T47D (cell line): Measurements from ENCODE around the gene STOM.
"Not testable (repeated sequence)": the region's sequence is repeated elsewhere in the genome, so short reads cannot be mapped to it uniquely, and the experiment has no call there.

Source experiments
- DNase-seq, 2 experiments: peaks; one replicate each; pipeline versions ENCODE4 v3.0.0 to v3.0.0-alpha.2; 2011 to 2012; ENCODE audit warnings: low read depth in 1 of 2, low spot score in 1 of 2
- JUND ChIP-seq: IDR thresholded peaks from 2 replicates; pipeline ENCODE4 v1.6.1; 2012; ENCODE audit warnings: low read depth
- in situ Hi-C: cut with HindIII; loops from 2 replicates; pipeline ENCODE4 v1.10.0; 2016; ENCODE audit warnings: low sequenced_read_pairs, low pct_unique_long_range_greater_than_20kb

STOM gene

GRCh38 chr9:121296213-121297127, 73.6 kb downstream of the STOM start:
- no peak for DNase-seq
- TF ChIP-seq JUND, result no peak
- in situ Hi-C loops, result no loop called here

GRCh38 chr9:121295662-121296191, 74.3 kb downstream of the STOM start:
- in situ Hi-C loops, result no loop called here
- no peak for TF ChIP-seq JUND
- no peak for DNase-seq

GRCh38 chr9:121294866-121295661, 75.0 kb downstream of the STOM start:
- DNase-seq, result no peak
- in situ Hi-C loops, result no loop called here
- TF ChIP-seq JUND, result no peak

- no peak for DNase-seq
- no peak for TF ChIP-seq JUND
- in situ Hi-C loops, result no loop called here
Observed at GRCh38 chr9:121294151-121294743, 75.8 kb downstream of the STOM start.

GRCh38 chr9:121292801-121293241, 77.2 kb downstream of the STOM start:
- TF ChIP-seq JUND, result no peak
- in situ Hi-C loops, result no loop called here
- no peak for DNase-seq

GRCh38 chr9:121292051-121292450, 78.0 kb downstream of the STOM start:
- in situ Hi-C loops, result no loop called here
- no peak for DNase-seq
- no peak for TF ChIP-seq JUND

- DNase-seq, in situ Hi-C loops: not testable (repeated sequence)
Observed at GRCh38 chr9:121291536-121291935, 78.5 kb downstream of the STOM start.

- no peak for TF ChIP-seq JUND
- in situ Hi-C loops, result no loop called here
- no peak for DNase-seq
Observed at GRCh38 chr9:121289772-121290370, 80.2 kb downstream of the STOM start.

GRCh38 chr9:121289026-121289771, 80.9 kb downstream of the STOM start:
- TF ChIP-seq JUND, result no peak
- peak in 1 of 2 experiments; percentile 60 for DNase-seq
- in situ Hi-C loops, result no loop called here
